Superior temporal gyrus (tissue), 1 donor: ENCODE data around the gene ZNF648.
"Not testable (repeated sequence)": the region's sequence is repeated elsewhere in the genome, so short reads cannot be mapped to it uniquely, and the experiment has no call there.

Experiments used
- DNase-seq: peaks from one replicate; pipeline ENCODE4 v3.0.0-alpha.2; 2016; ENCODE audit errors: extremely low spot score

The ZNF648 gene

GRCh38 chr1:182029379-182030331 lies 31.9 kb downstream of the ZNF648 start:
- DNase-seq, result peak; percentile 89

- no peak for DNase-seq
These were observed 32.5 kb downstream of the ZNF648 start for GRCh38 chr1:182029002-182029378.

- DNase-seq, result no peak
These were observed 46.2 kb downstream of the ZNF648 start for GRCh38 chr1:182015360-182015759.

GRCh38 chr1:182010800-182011370 lies 50.6 kb downstream of the ZNF648 start:
- DNase-seq, result not testable (repeated sequence)

- not testable (repeated sequence) for DNase-seq
These were observed 56.1 kb downstream of the ZNF648 start for GRCh38 chr1:182005398-182005797.

- no peak for DNase-seq
These were observed 56.9 kb downstream of the ZNF648 start for GRCh38 chr1:182004601-182005000.
